Peyer's patch (tissue), 4 donors: Measurements from ENCODE around the gene TIAM1. TPM values are rescaled to one million over a fixed set of nuclear protein-coding genes. Genes with fewer than 3 reads are reported as not detected.

Source experiments
- DNase-seq, 3 donors: peaks; one replicate each; pipeline ENCODE4 v3.0.0-alpha.2; 2017 to 2019
- H3K27ac ChIP-seq, 4 donors: fragments of 200-600 bp; sonication (generic); one replicate each; pipeline ENCODE4 v1.5.1; 2016 to 2019
- H3K27me3 ChIP-seq, 2 donors: fragments of 200-600 bp; sonication (generic); one replicate each; pipeline ENCODE4 v1.5.1; 2019
- H3K36me3 ChIP-seq, 3 donors: fragments of 200-600 bp; sonication (generic); one replicate each; pipeline ENCODE4 v1.5.1; 2016 to 2019
- H3K4me1 ChIP-seq, 4 donors: fragments of 200-600 bp; sonication (generic); one replicate each; pipeline ENCODE4 v1.5.1; 2016 to 2019
- H3K4me3 ChIP-seq, 4 donors: fragments of 200-600 bp; sonication (generic); 1 replicate in 3 of 4; 2 replicates in 1 of 4; pipeline ENCODE4 v1.5.1; 2016 to 2019; ENCODE audit warnings: mild to moderate bottlenecking in 1 of 4
- H3K9me3 ChIP-seq, 4 donors: fragments of 200-600 bp; sonication (generic); one replicate each; pipeline ENCODE4 v1.5.1; 2016 to 2019; ENCODE audit warnings: mild to moderate bottlenecking in 1 of 4
- CTCF ChIP-seq, 6 experiments: fragments of 450-650 bp in 4 of 6; fragments of 200-600 bp in 2 of 6; sonication (generic) in 1 of 6; IDR thresholded peaks; one replicate each; pipeline ENCODE4 v1.5.1; 2017 to 2019; ENCODE audit warnings: antibody characterized with exemption in 6 of 6, mild to moderate bottlenecking in 3 of 6, moderate library complexity in 1 of 6
- POLR2A ChIP-seq, 2 donors: fragments of 450-650 bp; IDR thresholded peaks; one replicate each; pipeline ENCODE4 v1.5.1; 2017; ENCODE audit warnings: antibody characterized with exemption in 2 of 2, mild to moderate bottlenecking in 2 of 2, moderate library complexity in 2 of 2
- total RNA-seq, 4 donors: library from RNA; depleted of rRNA; stranded (reverse); fragments of >200 nt; gene quantifications; one replicate each; pipeline ENCODE4 v1.1.0, GENCODE V29; 2016

The TIAM1 gene
- total RNA-seq, 4 donors from 2014 or later = 1.4 to 13.2 (median 2.9) TPM

- H3K27ac ChIP-seq = peak overlapping the region in 1 of 4 donors; percentile 71
- peak in 1 of 3 donors; percentile 38 for DNase-seq
- no peaks in the 10 kb centered on the region for H3K4me1 ChIP-seq
- H3K27me3 ChIP-seq = no peaks in the 10 kb centered on the region
- no peaks in the 10 kb centered on the region for H3K9me3 ChIP-seq
- no peaks in the 10 kb centered on the region for H3K36me3 ChIP-seq
- peak overlapping the region in 1 of 4 donors; percentile 14 for H3K4me3 ChIP-seq
- TF ChIP-seq CTCF (IDR thresholded peaks at IDR 0.05) (no peak), POLR2A (IDR thresholded peaks at IDR 0.05) (no peak)
These were observed 161.6 kb downstream of the TIAM1 start for GRCh38 chr21:31182231-31183140.

GRCh38 chr21:31181082-31181750, 162.8 kb downstream of the TIAM1 start:
- no peak overlapping the region for H3K4me3 ChIP-seq
- no peak for DNase-seq
- TF ChIP-seq CTCF (IDR thresholded peaks at IDR 0.05) (no peak), POLR2A (IDR thresholded peaks at IDR 0.05) (no peak)
- H3K4me1 ChIP-seq = no peaks in the 10 kb centered on the region
- no peaks in the 10 kb centered on the region for H3K9me3 ChIP-seq
- H3K27ac ChIP-seq = peak overlapping the region in 1 of 4 donors; percentile 71
- H3K27me3 ChIP-seq = no peaks in the 10 kb centered on the region
- no peaks in the 10 kb centered on the region for H3K36me3 ChIP-seq

- H3K4me3 ChIP-seq = no peak overlapping the region
- no peaks in the 10 kb centered on the region for H3K9me3 ChIP-seq
- no peak for DNase-seq
- peaks cover 0 to 4% (median 0%) of the 10 kb centered on the region in 4 donors for H3K4me1 ChIP-seq
- H3K27me3 ChIP-seq = no peaks in the 10 kb centered on the region
- peak in 4 of 6 experiments; percentile 11 to 43 (median 43) for TF ChIP-seq CTCF (IDR thresholded peaks at IDR 0.05)
- no peak for TF ChIP-seq POLR2A (IDR thresholded peaks at IDR 0.05)
- no peak overlapping the region for H3K27ac ChIP-seq
- H3K36me3 ChIP-seq = no peaks in the 10 kb centered on the region
These were observed 163.6 kb downstream of the TIAM1 start for GRCh38 chr21:31180256-31181081.

- TF ChIP-seq CTCF (IDR thresholded peaks at IDR 0.05) (no peak), POLR2A (IDR thresholded peaks at IDR 0.05) (no peak)
- no peaks in the 10 kb centered on the region for H3K27me3 ChIP-seq
These were observed 167.3 kb downstream of the TIAM1 start for GRCh38 chr21:31176725-31177124.

GRCh38 chr21:31176080-31176551, 167.9 kb downstream of the TIAM1 start:
- DNase-seq = no peak
- no peak overlapping the region for H3K4me3 ChIP-seq
- no peaks in the 10 kb centered on the region for H3K36me3 ChIP-seq
- H3K27me3 ChIP-seq = no peaks in the 10 kb centered on the region
- H3K9me3 ChIP-seq = no peaks in the 10 kb centered on the region
- no peak overlapping the region for H3K27ac ChIP-seq
- peaks cover 0 to 11% (median 0%) of the 10 kb centered on the region in 4 donors for H3K4me1 ChIP-seq
- TF ChIP-seq CTCF (IDR thresholded peaks at IDR 0.05) (no peak), POLR2A (IDR thresholded peaks at IDR 0.05) (no peak)

More at GRCh38 chr21:31176725-31177124, 167.3 kb downstream of the TIAM1 start:
- peaks cover 0 to 11% (median 0%) of the 10 kb centered on the region in 4 donors for H3K4me1 ChIP-seq
- no peaks in the 10 kb centered on the region for H3K9me3 ChIP-seq
- H3K27ac ChIP-seq = no peak overlapping the region
- no peak for DNase-seq
- no peaks in the 10 kb centered on the region for H3K36me3 ChIP-seq
- no peak overlapping the region for H3K4me3 ChIP-seq
